D721Med (cell line): Measurements from ENCODE around the gene BAZ2B.
"Not testable (repeated sequence)": the region's sequence is repeated elsewhere in the genome, so short reads cannot be mapped to it uniquely, and the experiment has no call there.

ENCODE experiments used
- DNase-seq: peaks from one replicate; pipeline ENCODE4 v3.0.0; 2011; ENCODE audit warnings: low spot score; ENCODE audit not compliant: insufficient read length
- FAIRE-seq: peaks from 2 replicates; lab custom pipeline; 2011; peaks lifted over from hg19 to GRCh38; lab: Jason Lieb, UNC
- CTCF ChIP-seq: IDR thresholded peaks from 2 replicates; pipeline ENCODE4 v1.5.1; 2012; ENCODE audit warnings: mild to moderate bottlenecking, control low read depth; ENCODE audit not compliant: insufficient read depth; ENCODE audit errors: missing control alignments

Gene BAZ2B

GRCh38 chr2:159539701-159540100 lies 76.6 kb downstream of the BAZ2B start:
- DNase-seq (no peak), FAIRE-seq (no peak)
- no peak for TF ChIP-seq CTCF

- FAIRE-seq (no peak), DNase-seq (no peak)
- no peak for TF ChIP-seq CTCF
These were observed 77.5 kb downstream of the BAZ2B start for GRCh38 chr2:159538801-159539200.

- DNase-seq, FAIRE-seq: not testable (repeated sequence)
These were observed 81.1 kb downstream of the BAZ2B start for GRCh38 chr2:159535261-159535660.

- FAIRE-seq (peak; percentile 74), DNase-seq (no peak)
- no peak for TF ChIP-seq CTCF
These were observed 84.9 kb downstream of the BAZ2B start for GRCh38 chr2:159531475-159531874.

- DNase-seq, result no peak
- TF ChIP-seq CTCF, result no peak
- FAIRE-seq, result no peak
These were observed 89.9 kb downstream of the BAZ2B start for GRCh38 chr2:159526433-159526832.

GRCh38 chr2:159525012-159525411 lies 91.3 kb downstream of the BAZ2B start:
- DNase-seq (no peak), FAIRE-seq (no peak)
- TF ChIP-seq CTCF, result no peak

GRCh38 chr2:159521272-159521671 lies 95.1 kb downstream of the BAZ2B start:
- peak; percentile 78 for FAIRE-seq
- no peak for TF ChIP-seq CTCF
- no peak for DNase-seq
